GM12891 (cell line): ENCODE measurements around the gene ANKRD6.

ENCODE experiments used
- PAX5 ChIP-seq: IDR thresholded peaks from 2 replicates; pipeline ENCODE4 v1.6.1; 2011; ENCODE audit warnings: low read length, moderate library complexity, mild to moderate bottlenecking; ENCODE audit not compliant: insufficient read depth, severe bottlenecking
- POLR2A ChIP-seq: IDR thresholded peaks from 2 replicates; pipeline ENCODE4 v1.6.1; 2011; ENCODE audit warnings: low read depth, low read length, control low read depth
- POLR2AphosphoS5 ChIP-seq: IDR thresholded peaks from 2 replicates; pipeline ENCODE4 v1.6.1; 2011; ENCODE audit warnings: low read depth, low read length, control low read depth

GRCh38 chr6:89404512-89404911 is 28.4 kb upstream of the ANKRD6 start:
- no peak for TF ChIP-seq POLR2AphosphoS5
- TF ChIP-seq POLR2A = no peak
- TF ChIP-seq PAX5 = no peak
